HepG2 (cell line): ENCODE data around the gene THRB. TPM values are rescaled to one million over a fixed set of nuclear protein-coding genes. Genes with fewer than 3 reads are reported as not detected.

Source experiments
- ATAC-seq: fragments of 200-7000 bp; cut with Tn5 transposase; 3 replicates; pipeline ENCODE4 v1.9.1; 2020; ENCODE audit warnings: mild to moderate bottlenecking, moderate library complexity
- BruUV-seq: library from RNA; stranded (reverse); fragments of 400-500 nt; replicated peaks from 2 replicates; lab custom pipeline; 2021; lab: Mats Ljungman, UMichigan
- CTCF ChIA-PET: fragments of 300-600 bp; formaldehyde crosslinking; extraction: SDS; loops from one replicate; lab custom pipeline; 2021; ENCODE audit warnings: low total read pairs, inconsistent platforms, low intra/inter-chr PET ratio; lab: Yijun Ruan, JAX
- POLR2A ChIA-PET: fragments of 350-600 bp; sonication (Branson Sonifier 250); formaldehyde crosslinking; loops from one replicate; lab custom pipeline; 2020; ENCODE audit warnings: antibody characterized with exemption, inconsistent platforms; lab: Yijun Ruan, JAX
- DNase-seq: peaks from one replicate; pipeline ENCODE4 v3.0.0-alpha.2; 2015; ENCODE audit warnings: low spot score
- FAIRE-seq: peaks from 3 replicates; lab custom pipeline; 2011; peaks lifted over from hg19 to GRCh38; lab: Jason Lieb, UNC
- H2AFZ ChIP-seq: one replicate; pipeline ENCODE4 v1.6.1; 2011; ENCODE audit warnings: low read length, inconsistent platforms
- H3K27ac ChIP-seq: fragments of 300-600 bp; 3 replicates; pipeline ENCODE4 v1.8.0; 2011; ENCODE audit warnings: mixed run types, mild to moderate bottlenecking, mixed read lengths, low read length, inconsistent platforms; ENCODE audit not compliant: insufficient read depth; ENCODE audit errors: extremely low read length
- H3K27me3 ChIP-seq, 2 experiments: fragments of 200-600 bp in 1 of 2; 2 replicates in 1 of 2; 3 replicates in 1 of 2; pipeline versions ENCODE4 v1.6.0 to v1.8.0; 2011; ENCODE audit warnings: low read length in 2 of 2, mild to moderate bottlenecking in 2 of 2, moderate library complexity in 2 of 2, inconsistent platforms in 1 of 2; ENCODE audit not compliant: insufficient read depth in 2 of 2, control insufficient read depth in 1 of 2
- H3K36me3 ChIP-seq, 2 experiments: fragments of 200-600 bp in 1 of 2; replicated peaks in 1 of 2; 2 replicates in 1 of 2; 3 replicates in 1 of 2; pipeline versions ENCODE4 v1.5.1 to v1.8.0; 2011; ENCODE audit warnings: low read length in 2 of 2, inconsistent platforms in 1 of 2; ENCODE audit not compliant: insufficient read depth in 2 of 2, control insufficient read depth in 1 of 2
- H3K4me1 ChIP-seq: 2 replicates; pipeline ENCODE4 v1.5.1; 2012; ENCODE audit warnings: low read length, inconsistent platforms; ENCODE audit not compliant: insufficient read depth
- H3K4me2 ChIP-seq: 2 replicates; pipeline ENCODE4 v1.6.0; 2011; ENCODE audit warnings: low read depth, low read length, inconsistent platforms
- H3K4me3 ChIP-seq, 3 experiments: fragments of 200-600 bp in 1 of 3; sonication (generic), shearing (Covaris generic) in 1 of 3; replicated peaks in 1 of 3; 2 replicates each; pipeline ENCODE4 v1.5.1; 2011 to 2016; ENCODE audit warnings: low read length in 3 of 3, inconsistent platforms in 2 of 3, low read depth in 2 of 3, mild to moderate bottlenecking in 2 of 3, control low read depth in 1 of 3, mixed read lengths in 1 of 3; ENCODE audit not compliant: insufficient read depth in 1 of 3
- H3K79me2 ChIP-seq: one replicate; pipeline ENCODE4 v1.6.1; 2011; ENCODE audit warnings: low read length, inconsistent platforms; ENCODE audit not compliant: insufficient read depth
- H3K9ac ChIP-seq: 2 replicates; pipeline ENCODE4 v1.6.0; 2011; ENCODE audit warnings: mild to moderate bottlenecking, low read depth, low read length, inconsistent platforms; ENCODE audit not compliant: insufficient read depth
- H3K9me3 ChIP-seq: 2 replicates; pipeline ENCODE4 v1.5.1; 2012; ENCODE audit warnings: mild to moderate bottlenecking, low read length
- H4K20me1 ChIP-seq: 2 replicates; pipeline ENCODE4 v1.6.0; 2011; ENCODE audit warnings: inconsistent platforms, mild to moderate bottlenecking, low read length, moderate library complexity; ENCODE audit not compliant: insufficient read depth
- ATF7 ChIP-seq, 2 experiments: fragments of 450-650 bp in 1 of 2; sonication (generic) in 1 of 2; formaldehyde crosslinking in 1 of 2; IDR thresholded peaks; 2 replicates each; pipeline versions ENCODE4 v1.4.0 to v1.6.1; 2016 to 2020; ENCODE audit warnings: antibody characterized with exemption in 1 of 2, mild to moderate bottlenecking in 1 of 2, missing genetic modification reagents in 1 of 2
- FUBP1 ChIP-seq: sonication (generic); formaldehyde crosslinking; IDR thresholded peaks from 2 replicates; pipeline ENCODE4 v1.5.1; 2020; ENCODE audit warnings: missing genetic modification reagents, mild to moderate bottlenecking, borderline replicate concordance
- GPN1 ChIP-seq: sonication (generic); formaldehyde crosslinking; IDR thresholded peaks from 2 replicates; pipeline ENCODE4 v1.5.1; 2020; ENCODE audit warnings: missing genetic modification reagents, borderline replicate concordance
- HOMEZ ChIP-seq: IDR thresholded peaks from 2 replicates; pipeline ENCODE4 v1.6.1; 2016; ENCODE audit warnings: low read depth
- JARID2 ChIP-seq: sonication (generic); formaldehyde crosslinking; IDR thresholded peaks from 2 replicates; pipeline ENCODE4 v1.8.1; 2023; ENCODE audit warnings: missing genetic modification reagents, inconsistent platforms; ENCODE audit not compliant: insufficient replicate concordance
- KDM4B ChIP-seq: sonication (generic); formaldehyde crosslinking; IDR thresholded peaks from 2 replicates; pipeline ENCODE4 v1.4.0; 2020; ENCODE audit warnings: missing genetic modification reagents
- KDM5B ChIP-seq: sonication (generic); formaldehyde crosslinking; IDR thresholded peaks from 2 replicates; pipeline ENCODE4 v1.4.0; 2020; ENCODE audit warnings: missing genetic modification reagents, mild to moderate bottlenecking, borderline replicate concordance
- MYC ChIP-seq: sonication (generic); formaldehyde crosslinking; IDR thresholded peaks from 2 replicates; pipeline ENCODE4 v1.9.0; 2021; ENCODE audit warnings: missing genetic modification reagents, borderline replicate concordance
- RFX1 ChIP-seq: fragments of 450-650 bp; IDR thresholded peaks from 2 replicates; pipeline ENCODE4 v1.6.1; 2017
- SAP130 ChIP-seq: IDR thresholded peaks from 2 replicates; pipeline ENCODE4 v1.6.1; 2016; ENCODE audit warnings: low read depth
- UBTF ChIP-seq: sonication (generic); formaldehyde crosslinking; IDR thresholded peaks from 2 replicates; pipeline ENCODE4 v1.4.0; 2020; ENCODE audit warnings: mild to moderate bottlenecking, missing genetic modification reagents
- ZNF180 ChIP-seq: sonication (generic); formaldehyde crosslinking; IDR thresholded peaks from 2 replicates; pipeline ENCODE4 v1.4.0; 2020; ENCODE audit warnings: low read depth, missing genetic modification reagents, borderline replicate concordance
- ZNF530 ChIP-seq: sonication (generic); formaldehyde crosslinking; IDR thresholded peaks from 2 replicates; pipeline ENCODE4 v1.5.0; 2020; ENCODE audit warnings: low read depth, mild to moderate bottlenecking, missing genetic modification reagents
- WGBS: methylation state at CpG from one replicate; pipeline ENCODE4 v1.1.6; 2017; ENCODE audit warnings: low lambda C conversion rate; 5-methylcytosine and 5-hydroxymethylcytosine counted together
- in situ Hi-C: cut with HindIII; loops from 2 replicates; pipeline ENCODE4 v1.10.0; 2017; ENCODE audit warnings: low pct_unique_long_range_greater_than_20kb; ENCODE audit not compliant: extremely low pct_ligation_motif_present
- intact Hi-C: fragments of 100-400 bp; cut with micrococcal nuclease; formaldehyde crosslinking; loops from one replicate; pipeline ENCODE4 v1.10.0; 2022; ENCODE audit not compliant: unreplicated experiment
- polyA plus RNA-seq, 8 experiments: library from polyadenylated mRNA; depleted of rRNA in 3 of 8; stranded (reverse) in 7 of 8; unstranded in 1 of 8; fragments of >200 nt; fragmentation: Illumina TruSeq in 4 of 8; extraction: Trizol in 4 of 8; gene quantifications; 2 replicates each; pipeline versions ENCODE4 v1.2.1 to v1.2.3, GENCODE V29; 2011 to 2016; ENCODE audit warnings: low read depth in 4 of 8, missing spikeins in 1 of 8, mixed read lengths in 1 of 8; ENCODE audit not compliant: insufficient read depth in 1 of 8
- total RNA-seq, 5 experiments: library from RNA; depleted of rRNA; stranded (reverse); fragments of >200 nt; fragmentation: Illumina TruSeq; extraction: Trizol; gene quantifications; 2 replicates each; pipeline ENCODE4 v1.2.3, GENCODE V29; 2016; ENCODE audit warnings: low read depth in 1 of 5
- TF ChIP-seq, protein P1 (sequence below): IDR thresholded peaks from 2 replicates; pipeline ENCODE4 v1.6.1; 2012; ENCODE audit warnings: low read depth, low read length, improper control_type of control experiment

Gene THRB
- total and polyA plus RNA-seq, 2 of the 13 experiments (the other 11 are each of a cell fraction or from before 2014, with no cell fraction given): 4.7 to 22.7 TPM

DNA sequence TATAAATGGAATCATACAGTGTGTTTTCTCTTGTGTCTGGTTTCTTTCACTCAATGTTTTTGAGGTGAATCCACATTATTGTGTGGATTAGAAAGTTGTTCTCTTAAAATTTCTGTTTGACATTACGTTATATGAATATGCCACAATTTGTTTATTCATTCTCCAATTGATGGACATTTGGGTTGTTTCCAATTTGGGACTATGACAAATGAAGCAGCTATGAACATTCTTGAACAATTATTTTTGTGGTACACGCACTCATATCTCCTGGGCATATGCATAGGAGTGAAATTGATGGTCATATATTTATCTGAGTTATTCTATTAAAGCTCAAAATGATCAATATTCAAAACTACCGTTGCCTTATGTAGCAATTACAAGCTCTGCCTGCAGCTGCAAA is 5.3 kb upstream of the THRB start (continued):
- no peak for TF ChIP-seq KDM4B (CRISPR knock-in tag)
- TF ChIP-seq, all 625 proteins: peak for 0

GRCh38 chr3:24498796-24499195 is 4.1 kb upstream of the THRB start:
- in situ Hi-C loops: loop anchor here (5.0 to 10.0 kb wide), 2 partner anchors 134 to 231 kb away; no protein-coding TSS in a partner anchor
- peaks cover 6% of the 10 kb centered on the region; the same call in 1 of the 2 replicates for H3K4me1 ChIP-seq
- H3K9me3 ChIP-seq: no peaks in the 10 kb centered on the region
- intact Hi-C loops: loop anchor here (5.0 kb wide), 1 partner anchor 431 kb away; no protein-coding TSS in a partner anchor
- peaks cover under 1% of the 10 kb centered on the region for H3K79me2 ChIP-seq
- WGBS: 100% methylated on average over 2 of the region's 2 CpGs
- H2AFZ ChIP-seq: no peak overlapping the region
- no peak overlapping the region for H3K9ac ChIP-seq
- CTCF ChIA-PET: no interaction called here
- no peaks in the 10 kb centered on the region for H3K36me3 ChIP-seq
- no peak overlapping the region for H3K4me2 ChIP-seq
- FAIRE-seq (no peak), ATAC-seq (no peak), DNase-seq (no peak)
- H3K4me3 ChIP-seq: no peak overlapping the region
- no peaks in the 10 kb centered on the region for H4K20me1 ChIP-seq
- no peak overlapping the region for H3K27ac ChIP-seq
- H3K27me3 ChIP-seq: no peaks in the 10 kb centered on the region; a peak in 1 of 5 replicates
- POLR2A ChIA-PET: no interaction called here
- no TSS peak for BruUV-seq
- no peak for TF ChIP-seq UBTF
- TF ChIP-seq ATF7 (IDR thresholded peaks at IDR 0.05): no peak
- no peak for TF ChIP-seq ATF7 (CRISPR knock-in tag; IDR thresholded peaks at IDR 0.05)
- TF ChIP-seq KDM5B: no peak
- no peak for TF ChIP-seq ZNF180 (CRISPR knock-in tag)
- no peak for TF ChIP-seq JARID2 (CRISPR knock-in tag)
- no peak for TF ChIP-seq FUBP1 (CRISPR knock-in tag)
- TF ChIP-seq HOMEZ (CRISPR knock-in tag): no peak
- TF ChIP-seq SAP130 (CRISPR knock-in tag): no peak
- TF ChIP-seq, protein P1, sequence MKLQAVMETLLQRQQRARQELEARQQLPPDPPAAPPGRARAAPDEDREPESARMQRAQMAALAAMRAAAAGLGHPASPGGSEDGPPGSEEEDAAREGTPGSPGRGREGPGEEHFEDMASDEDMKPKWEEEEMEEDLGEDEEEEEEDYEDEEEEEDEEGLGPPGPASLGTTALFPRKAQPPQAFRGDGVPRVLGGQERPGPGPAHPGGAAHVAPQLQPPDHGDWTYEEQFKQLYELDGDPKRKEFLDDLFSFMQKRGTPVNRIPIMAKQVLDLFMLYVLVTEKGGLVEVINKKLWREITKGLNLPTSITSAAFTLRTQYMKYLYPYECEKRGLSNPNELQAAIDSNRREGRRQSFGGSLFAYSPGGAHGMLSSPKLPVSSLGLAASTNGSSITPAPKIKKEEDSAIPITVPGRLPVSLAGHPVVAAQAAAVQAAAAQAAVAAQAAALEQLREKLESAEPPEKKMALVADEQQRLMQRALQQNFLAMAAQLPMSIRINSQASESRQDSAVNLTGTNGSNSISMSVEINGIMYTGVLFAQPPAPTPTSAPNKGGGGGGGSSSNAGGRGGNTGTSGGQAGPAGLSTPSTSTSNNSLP: no peak
- no peak for TF ChIP-seq MYC (CRISPR knock-in tag)
- TF ChIP-seq RFX1: no peak
- TF ChIP-seq GPN1 (CRISPR knock-in tag): no peak
- TF ChIP-seq ZNF530 (CRISPR knock-in tag): no peak
